A673 (cell line): ENCODE results near the gene MFAP1. TPM values are rescaled to one million over a fixed set of nuclear protein-coding genes. Genes with fewer than 3 reads are reported as not detected.
A peak's percentile ranks its signal among the peaks of the same experiment; 100 is the strongest.
"Not testable (repeated sequence)": the region's sequence is repeated elsewhere in the genome, so short reads cannot be mapped to it uniquely, and the experiment has no call there.

Experiments used
- BruUV-seq: library from RNA; stranded (reverse); fragments of 400-500 nt; replicated peaks from 2 replicates; lab custom pipeline; 2021; lab: Mats Ljungman, UMichigan
- CTCF ChIA-PET: fragments of 300-600 bp; sonication (Branson Sonifier 250); formaldehyde crosslinking; loops from one replicate; lab custom pipeline; 2022; ENCODE audit warnings: antibody characterized with exemption; lab: Charles Lee
- POLR2A ChIA-PET: fragments of 300-600 bp; sonication (Branson Sonifier 250); formaldehyde crosslinking; loops from one replicate; lab custom pipeline; 2022; ENCODE audit warnings: antibody characterized with exemption; ENCODE audit not compliant: low non-redundant PET; lab: Charles Lee
- DNase-seq: peaks from one replicate; pipeline ENCODE4 v3.0.0-alpha.2; 2015; ENCODE audit warnings: low spot score
- H3K27ac ChIP-seq: fragments of 200-600 bp; sonication (generic); 2 replicates; pipeline ENCODE4 v1.5.1; 2016; ENCODE audit warnings: mixed run types, low read depth, mild to moderate bottlenecking, mixed read lengths, antibody characterized with exemption, low read length; ENCODE audit not compliant: poor library complexity, severe bottlenecking
- H3K27me3 ChIP-seq: fragments of 200-600 bp; sonication (generic); replicated peaks from 2 replicates; pipeline ENCODE4 v1.6.1; 2017; ENCODE audit warnings: mixed run types, low read depth, mild to moderate bottlenecking, mixed read lengths, antibody characterized with exemption, low read length; ENCODE audit not compliant: insufficient read depth, poor library complexity
- H3K36me3 ChIP-seq: fragments of 200-600 bp; sonication (generic); 2 replicates; pipeline ENCODE4 v1.6.1; 2016; ENCODE audit warnings: mixed run types, mild to moderate bottlenecking, mixed read lengths, antibody characterized with exemption, low read length; ENCODE audit not compliant: insufficient read depth, poor library complexity, severe bottlenecking
- H3K4me1 ChIP-seq: fragments of 200-600 bp; sonication (generic); 2 replicates; pipeline ENCODE4 v1.6.1; 2017; ENCODE audit warnings: mixed run types, mild to moderate bottlenecking, mixed read lengths, antibody characterized with exemption, low read length; ENCODE audit not compliant: insufficient read depth, poor library complexity, severe bottlenecking
- H3K4me3 ChIP-seq: fragments of 200-600 bp; sonication (generic); 2 replicates; pipeline ENCODE4 v1.5.1; 2016; ENCODE audit warnings: low read depth, mixed run types, mild to moderate bottlenecking, mixed read lengths, low read length; ENCODE audit not compliant: poor library complexity, severe bottlenecking
- H3K9me3 ChIP-seq: fragments of 200-600 bp; sonication (generic); 2 replicates; pipeline ENCODE4 v1.6.1; 2016; ENCODE audit warnings: mixed run types, low read depth, mild to moderate bottlenecking, mixed read lengths, antibody characterized with exemption, low read length; ENCODE audit not compliant: poor library complexity, severe bottlenecking
- EZH2 ChIP-seq: fragments of 200-600 bp; sonication (generic); IDR thresholded peaks from 2 replicates; pipeline ENCODE4 v1.6.1; 2017; ENCODE audit warnings: borderline replicate concordance, low read depth, mild to moderate bottlenecking, mixed read lengths, antibody characterized with exemption, low read length; ENCODE audit not compliant: poor library complexity, severe bottlenecking
- intact Hi-C: fragments of 100-400 bp; cut with micrococcal nuclease; formaldehyde crosslinking; loops from one replicate; pipeline ENCODE4 v1.10.0; 2022; ENCODE audit not compliant: unreplicated experiment
- total RNA-seq: library from RNA; stranded (reverse); gene quantifications from 2 replicates; pipeline ENCODE4 v1.2.3, GENCODE V29; 2021
- TF ChIP-seq, protein P1 (sequence below): fragments of 300-800, 200-600 bp; sonication (generic); conservative IDR thresholded peaks from 2 replicates; pipeline ENCODE4 v1.5.1; 2017; ENCODE audit warnings: low read depth, mild to moderate bottlenecking, antibody characterized with exemption, low read length, moderate library complexity, mixed read lengths

MFAP1 gene
- total RNA-seq, 1 experiment from 2014 or later: 45.4 TPM

DNA sequence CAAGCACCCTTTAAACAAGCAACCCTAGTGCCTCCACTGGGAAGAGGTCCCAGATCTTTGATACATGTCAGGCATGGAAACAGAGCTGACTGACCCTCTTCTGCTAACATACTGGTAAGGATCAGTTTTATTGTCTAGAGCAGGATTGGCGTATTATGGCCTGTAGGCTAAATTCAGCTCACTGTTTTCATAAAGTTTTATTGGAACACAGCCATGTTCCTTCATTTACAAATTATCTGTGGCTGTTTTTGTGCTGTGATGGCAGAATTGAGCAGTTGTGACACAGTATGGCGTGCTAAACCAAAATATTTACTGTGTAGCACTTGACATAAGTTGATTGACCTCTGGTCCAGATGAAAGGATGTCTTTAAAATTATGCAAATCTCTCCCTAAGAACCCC, 47.3 kb upstream of the MFAP1 start:
- Histone ChIP-seq H3K4me3 (no peak overlapping the region), H3K9me3 (no peaks in the 10 kb centered on the region), H3K27ac (no peak overlapping the region), H3K36me3 (peaks cover 51% of the 10 kb centered on the region), H3K27me3 (no peaks in the 10 kb centered on the region), H3K4me1 (peaks cover 18% of the 10 kb centered on the region)
- BruUV-seq: no TSS peak
- no peak for DNase-seq
- ChIA-PET CTCF (no interaction called here), POLR2A (no interaction called here)
- intact Hi-C loops: no loop called here
- TF ChIP-seq, protein P1, sequence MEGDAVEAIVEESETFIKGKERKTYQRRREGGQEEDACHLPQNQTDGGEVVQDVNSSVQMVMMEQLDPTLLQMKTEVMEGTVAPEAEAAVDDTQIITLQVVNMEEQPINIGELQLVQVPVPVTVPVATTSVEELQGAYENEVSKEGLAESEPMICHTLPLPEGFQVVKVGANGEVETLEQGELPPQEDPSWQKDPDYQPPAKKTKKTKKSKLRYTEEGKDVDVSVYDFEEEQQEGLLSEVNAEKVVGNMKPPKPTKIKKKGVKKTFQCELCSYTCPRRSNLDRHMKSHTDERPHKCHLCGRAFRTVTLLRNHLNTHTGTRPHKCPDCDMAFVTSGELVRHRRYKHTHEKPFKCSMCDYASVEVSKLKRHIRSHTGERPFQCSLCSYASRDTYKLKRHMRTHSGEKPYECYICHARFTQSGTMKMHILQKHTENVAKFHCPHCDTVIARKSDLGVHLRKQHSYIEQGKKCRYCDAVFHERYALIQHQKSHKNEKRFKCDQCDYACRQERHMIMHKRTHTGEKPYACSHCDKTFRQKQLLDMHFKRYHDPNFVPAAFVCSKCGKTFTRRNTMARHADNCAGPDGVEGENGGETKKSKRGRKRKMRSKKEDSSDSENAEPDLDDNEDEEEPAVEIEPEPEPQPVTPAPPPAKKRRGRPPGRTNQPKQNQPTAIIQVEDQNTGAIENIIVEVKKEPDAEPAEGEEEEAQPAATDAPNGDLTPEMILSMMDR: no peak
- TF ChIP-seq EZH2: no peak

DNA sequence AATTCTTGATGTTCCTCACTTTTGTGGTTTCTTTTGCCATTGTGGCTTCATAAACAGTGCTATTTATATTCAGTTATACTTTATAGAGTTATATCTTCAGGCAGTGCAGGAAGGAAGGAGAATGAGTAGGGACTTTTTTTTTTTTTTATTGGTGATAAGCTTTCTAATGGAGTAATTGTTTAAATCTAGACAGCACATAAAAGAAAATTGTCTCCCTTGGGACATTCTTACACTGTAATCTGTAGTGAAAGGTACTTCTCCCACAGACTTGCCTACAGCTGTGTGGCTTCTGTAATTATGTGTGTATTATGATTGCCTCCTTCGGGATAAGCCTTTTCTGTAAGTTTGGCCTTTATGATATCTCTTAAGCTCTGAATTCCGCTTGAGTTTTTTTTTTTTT, 43.9 kb upstream of the MFAP1 start:
- DNase-seq: peak; percentile 84

DNA sequence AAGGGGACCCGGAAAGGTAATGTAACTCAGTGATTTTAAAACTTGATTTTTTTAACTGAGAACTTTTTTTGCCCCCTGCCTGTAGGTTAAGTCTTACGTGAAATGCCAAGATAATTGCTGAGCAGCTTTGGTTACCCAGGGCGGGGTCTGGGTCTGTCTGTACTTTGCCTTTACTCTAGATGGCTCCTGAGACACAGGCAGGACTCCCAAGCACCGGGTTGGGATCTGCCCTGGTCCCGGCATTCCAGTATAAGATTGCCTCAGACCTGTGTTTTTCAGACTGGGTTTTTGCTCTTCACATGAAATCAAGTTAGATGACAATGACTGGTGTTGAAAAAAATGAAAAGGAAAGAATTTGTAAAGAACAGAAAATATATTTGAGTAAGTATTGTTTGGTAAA, 42.6 kb upstream of the MFAP1 start:
- intact Hi-C loops: no loop called here
- BruUV-seq: no TSS peak
- Histone ChIP-seq H3K4me1 (peaks cover 18% of the 10 kb centered on the region), H3K27me3 (no peaks in the 10 kb centered on the region), H3K9me3 (no peaks in the 10 kb centered on the region), H3K36me3 (peaks cover 57% of the 10 kb centered on the region), H3K27ac (no peak overlapping the region), H3K4me3 (no peak overlapping the region)
- ChIA-PET POLR2A (no interaction called here), CTCF (no interaction called here)
- no peak for TF ChIP-seq EZH2
- TF ChIP-seq, protein P1: no peak
- no peak for DNase-seq

More for the DNA sequence above, 43.9 kb upstream of the MFAP1 start:
- TF ChIP-seq, protein P1: no peak
- no peak for TF ChIP-seq EZH2
- POLR2A ChIA-PET: interaction anchor here (0.6 kb wide), 2 partner anchors 73 to 187 kb away, joined by 5 to 9 read pairs; no protein-coding TSS in a partner anchor
- CTCF ChIA-PET: interaction anchor here (0.6 kb wide), 2 partner anchors 187 to 682 kb away, joined by 4 to 9 read pairs; no protein-coding TSS in a partner anchor
- no TSS peak for BruUV-seq
- Histone ChIP-seq H3K27me3 (no peaks in the 10 kb centered on the region), H3K4me1 (peaks cover 18% of the 10 kb centered on the region), H3K4me3 (no peak overlapping the region), H3K27ac (no peak overlapping the region), H3K9me3 (no peaks in the 10 kb centered on the region), H3K36me3 (peaks cover 58% of the 10 kb centered on the region)
- intact Hi-C loops: no loop called here

DNA sequence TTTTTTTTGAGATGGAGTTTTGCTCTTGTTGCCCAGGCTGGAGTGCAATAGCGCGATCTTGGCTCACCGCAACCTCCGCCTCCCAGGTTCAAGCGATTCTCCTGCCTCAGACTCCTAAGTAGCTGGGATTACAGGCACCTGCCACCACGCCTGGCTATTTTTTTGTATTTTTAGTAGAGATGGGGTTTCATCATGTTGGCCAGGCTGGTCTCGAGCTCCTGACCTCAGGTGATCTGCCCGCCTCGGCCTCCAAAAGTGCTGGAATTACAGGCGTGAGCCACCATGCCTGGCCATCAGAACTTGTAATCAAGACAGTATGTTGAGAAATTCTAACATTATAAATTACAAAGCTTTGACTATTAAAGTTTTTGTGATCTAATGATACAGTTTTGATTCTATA, 42.1 kb upstream of the MFAP1 start:
- peaks cover 56% of the 10 kb centered on the region for H3K36me3 ChIP-seq
- CTCF ChIA-PET, H3K4me3 ChIP-seq, H3K27ac ChIP-seq, intact Hi-C loops, H3K9me3 ChIP-seq, DNase-seq, H3K27me3 ChIP-seq, POLR2A ChIA-PET, BruUV-seq: not testable (repeated sequence)
- H3K4me1 ChIP-seq: peaks cover 18% of the 10 kb centered on the region
